Occipital lobe (tissue), 2 donors: ENCODE results near the gene NUP210. TPM values are rescaled to one million over a fixed set of nuclear protein-coding genes. Genes with fewer than 3 reads are reported as not detected.

Experiments
- DNase-seq: peaks from one replicate; lab custom pipeline; 2025; lab: John Stamatoyannopoulos, UW
- total RNA-seq: library from RNA; depleted of rRNA; stranded (reverse); fragments of >200 nt; gene quantifications from one replicate; pipeline ENCODE4 v1.2.3, GENCODE V29; 2014

The NUP210 gene
- total RNA-seq, 1 donor from 2014 or later = 7.5 TPM

DNA sequence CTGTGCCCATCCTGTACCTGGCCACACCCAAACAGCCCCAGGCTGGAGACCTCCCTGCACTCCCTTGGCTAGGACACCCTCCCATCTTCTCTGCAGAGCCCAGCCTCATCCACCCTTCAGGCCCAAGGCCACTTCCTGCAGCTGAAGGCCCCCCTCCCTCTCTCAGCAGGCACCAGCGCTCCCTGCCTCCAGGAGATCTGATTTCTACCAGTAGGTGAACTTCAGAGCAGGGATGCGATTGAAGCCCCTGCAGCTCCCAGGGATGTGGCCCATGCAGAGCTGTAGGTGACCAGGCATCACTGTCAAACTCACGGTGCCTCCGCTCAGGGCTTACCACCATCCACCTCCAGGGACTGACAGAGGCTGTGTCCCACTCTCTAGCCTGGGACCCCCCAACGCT, 96.3 kb downstream of the NUP210 start:
- DNase-seq = no peak

DNA sequence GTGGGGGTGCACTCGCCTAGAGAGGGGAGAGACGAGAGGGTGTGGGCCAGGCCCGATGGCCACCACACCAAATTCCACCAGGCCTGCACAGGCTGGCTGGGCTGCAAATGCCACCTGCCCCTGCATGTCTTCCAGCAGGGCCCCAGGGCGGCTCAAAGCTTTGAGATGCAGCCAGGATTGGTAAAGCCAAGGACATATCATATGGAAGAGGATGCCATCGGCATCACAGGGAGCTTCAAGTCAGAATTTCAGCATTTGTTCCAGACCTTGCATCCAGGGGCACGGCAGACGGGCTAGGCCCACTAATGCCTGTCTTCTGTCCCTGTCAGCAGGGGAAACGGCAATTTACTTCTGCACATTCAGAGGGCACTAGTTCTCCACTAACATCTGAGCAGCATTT, 97.8 kb downstream of the NUP210 start:
- DNase-seq = no peak

GRCh38 chr3:13319564-13320220, 100.4 kb downstream of the NUP210 start:
- DNase-seq = no peak

DNA sequence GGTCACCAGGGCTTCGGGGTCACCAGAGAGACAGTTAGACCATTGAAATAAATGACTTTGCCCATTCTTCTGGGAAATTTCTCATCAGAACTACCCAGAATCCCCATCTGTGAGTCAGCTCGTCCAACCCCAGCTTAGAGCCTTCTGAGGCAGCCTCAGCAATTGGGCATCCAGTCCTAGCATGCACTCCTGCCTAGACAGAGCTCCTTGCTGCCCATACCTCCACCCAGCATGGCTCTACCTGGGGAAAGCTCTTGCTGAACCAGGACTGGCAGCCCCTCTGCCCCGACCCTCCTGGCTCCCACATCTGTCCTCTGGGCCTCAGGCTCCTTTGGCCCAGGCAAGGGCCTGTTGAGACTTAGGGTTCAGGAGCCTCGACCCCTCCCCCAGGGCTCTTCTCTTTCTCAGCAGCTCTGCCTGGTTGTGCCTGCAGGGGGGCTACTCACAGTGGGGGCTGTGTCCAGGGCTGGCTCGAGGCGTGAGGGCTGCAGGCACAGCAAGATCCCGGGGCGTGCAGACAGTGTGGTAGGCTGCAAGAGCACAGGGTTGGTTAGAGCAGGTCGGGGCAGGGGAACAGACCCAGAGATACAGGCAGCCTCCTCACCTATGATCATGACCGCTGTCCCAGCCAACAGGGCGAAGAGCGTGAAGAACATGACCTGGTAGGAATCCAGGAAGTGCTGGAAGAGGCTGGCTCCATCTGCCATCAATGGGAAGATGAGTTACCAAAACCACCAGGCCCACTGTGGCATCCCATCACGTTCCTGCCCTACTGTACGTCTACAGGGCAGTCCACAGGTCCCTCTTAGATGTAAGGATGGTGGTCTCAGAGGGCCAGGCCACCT, 101.3 kb downstream of the NUP210 start:
- no peak for DNase-seq

DNA sequence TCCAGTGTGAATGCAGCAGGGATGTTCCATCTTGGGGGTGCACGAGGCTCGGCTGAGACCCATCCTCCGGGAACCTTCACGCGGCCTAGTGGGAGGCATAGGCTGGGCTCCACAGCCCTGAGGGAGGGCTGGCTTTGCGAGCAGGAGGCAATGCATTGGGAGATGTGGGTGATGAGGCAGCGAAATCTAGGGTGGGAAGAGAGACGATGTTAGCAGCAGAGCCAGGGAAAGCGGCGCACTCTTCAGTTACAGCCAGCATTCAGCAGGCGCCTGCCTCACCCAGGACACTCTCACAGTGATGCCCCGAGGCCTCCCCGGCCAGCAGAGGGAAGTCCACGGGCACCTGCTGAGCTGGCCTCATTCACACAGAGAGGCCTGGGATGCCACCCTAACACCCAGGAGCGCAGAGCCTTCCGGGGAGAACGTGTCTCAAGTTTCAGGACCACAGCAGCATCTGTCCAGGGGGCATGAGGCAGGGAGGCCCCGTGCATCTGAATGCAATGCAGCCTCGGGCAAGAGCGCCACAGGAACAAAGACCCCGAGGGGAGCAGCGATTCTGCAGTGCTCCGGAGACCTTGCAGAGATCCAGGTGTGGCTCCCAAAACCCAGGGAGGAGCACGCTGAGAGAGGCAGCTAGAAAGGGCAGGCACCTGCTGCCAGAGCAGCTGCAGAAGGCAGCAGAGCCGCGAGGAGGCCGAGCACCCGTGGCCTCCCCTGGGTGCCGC, 102.4 kb downstream of the NUP210 start:
- DNase-seq = no peak

DNA sequence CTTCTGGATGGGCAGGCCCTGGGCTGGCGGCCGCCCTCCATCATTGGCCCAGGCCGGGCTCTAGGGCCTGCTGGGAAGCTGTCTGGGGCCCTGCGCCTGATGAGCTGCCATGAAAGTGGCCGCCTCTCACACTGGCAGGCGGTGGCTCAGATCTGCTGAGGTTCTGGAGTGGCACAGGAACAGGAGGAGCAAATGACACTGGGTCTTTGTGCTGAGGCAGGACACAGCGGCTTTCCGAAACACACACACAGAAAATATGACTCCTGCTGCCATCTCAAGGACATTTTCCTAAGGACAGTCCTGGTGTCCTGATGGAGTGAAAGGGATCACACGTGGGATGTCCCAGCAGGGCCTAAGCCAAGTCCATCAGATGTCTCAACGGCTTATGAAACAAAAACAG, 103.5 kb downstream of the NUP210 start:
- peak; percentile 29 for DNase-seq

- no peak for DNase-seq
These were observed 105.2 kb downstream of the NUP210 start for GRCh38 chr3:13314877-13315276.

- DNase-seq = no peak
These were observed 106.3 kb downstream of the NUP210 start for GRCh38 chr3:13313813-13314212.

DNA sequence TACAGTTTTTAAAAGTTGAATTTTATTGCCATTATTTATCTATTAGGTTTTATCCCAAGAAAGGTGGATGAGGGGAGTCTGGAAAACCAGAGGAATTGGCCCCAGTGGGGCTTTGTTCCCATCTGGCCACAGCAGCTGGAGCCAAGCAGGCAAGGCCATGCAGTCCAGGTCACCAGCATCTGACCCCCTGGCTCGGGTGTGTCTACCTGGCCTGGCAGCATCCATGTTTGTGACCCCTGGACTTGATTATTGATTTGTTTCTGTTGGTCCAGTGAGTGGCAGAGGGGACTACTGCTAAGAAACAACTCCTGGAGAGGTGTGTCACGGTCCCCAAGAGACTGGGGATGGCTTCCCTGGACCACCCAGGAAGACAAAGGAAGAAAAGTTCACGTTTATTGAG, 111.1 kb downstream of the NUP210 start:
- no peak for DNase-seq

DNA sequence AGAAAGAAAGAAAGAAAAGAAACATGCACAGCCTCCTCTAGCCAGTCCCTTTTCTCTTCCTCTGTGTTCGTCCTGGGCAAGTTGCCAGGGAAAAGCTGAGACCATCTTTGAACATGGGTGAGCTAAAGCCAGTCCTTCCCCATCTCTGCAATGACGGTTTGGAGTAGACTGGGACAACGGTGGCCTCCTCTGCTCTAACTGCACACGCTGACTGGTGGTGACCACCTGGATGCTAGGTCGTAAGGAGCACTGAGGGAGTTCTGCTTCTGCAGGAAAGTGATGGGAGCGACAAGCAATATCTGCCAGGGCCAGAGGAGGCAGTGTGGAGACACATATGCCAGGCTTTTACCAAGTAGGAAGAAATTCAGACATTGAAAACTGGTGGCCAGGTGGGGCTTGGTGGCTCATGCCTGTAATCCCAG, 111.7 kb downstream of the NUP210 start:
- peak; percentile 28 for DNase-seq

- DNase-seq = no peak
These were observed 113.1 kb downstream of the NUP210 start for GRCh38 chr3:13307041-13307440.

DNA sequence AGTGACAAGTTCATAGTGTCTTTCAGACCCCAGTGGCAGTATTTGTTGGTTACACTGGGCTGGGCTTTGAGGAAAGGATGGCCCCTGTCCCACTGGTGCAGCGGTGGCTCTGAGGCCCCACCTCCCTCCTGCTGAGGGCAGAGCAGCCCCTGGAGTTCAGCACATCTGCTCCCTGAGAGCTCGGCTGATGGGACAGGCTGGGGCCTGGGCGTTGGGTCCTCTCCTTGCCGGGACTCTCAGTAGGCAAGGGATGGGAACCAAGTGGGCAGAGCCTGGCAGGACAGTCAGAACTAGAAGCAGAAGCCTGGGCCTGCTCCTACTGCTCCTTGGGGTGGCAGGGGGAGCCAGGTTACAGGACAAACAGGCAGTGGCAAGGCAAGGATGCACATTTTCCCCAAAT, 114.5 kb downstream of the NUP210 start:
- DNase-seq = no peak

- no peak for DNase-seq
These were observed 116.7 kb downstream of the NUP210 start for GRCh38 chr3:13303410-13303809.

DNA sequence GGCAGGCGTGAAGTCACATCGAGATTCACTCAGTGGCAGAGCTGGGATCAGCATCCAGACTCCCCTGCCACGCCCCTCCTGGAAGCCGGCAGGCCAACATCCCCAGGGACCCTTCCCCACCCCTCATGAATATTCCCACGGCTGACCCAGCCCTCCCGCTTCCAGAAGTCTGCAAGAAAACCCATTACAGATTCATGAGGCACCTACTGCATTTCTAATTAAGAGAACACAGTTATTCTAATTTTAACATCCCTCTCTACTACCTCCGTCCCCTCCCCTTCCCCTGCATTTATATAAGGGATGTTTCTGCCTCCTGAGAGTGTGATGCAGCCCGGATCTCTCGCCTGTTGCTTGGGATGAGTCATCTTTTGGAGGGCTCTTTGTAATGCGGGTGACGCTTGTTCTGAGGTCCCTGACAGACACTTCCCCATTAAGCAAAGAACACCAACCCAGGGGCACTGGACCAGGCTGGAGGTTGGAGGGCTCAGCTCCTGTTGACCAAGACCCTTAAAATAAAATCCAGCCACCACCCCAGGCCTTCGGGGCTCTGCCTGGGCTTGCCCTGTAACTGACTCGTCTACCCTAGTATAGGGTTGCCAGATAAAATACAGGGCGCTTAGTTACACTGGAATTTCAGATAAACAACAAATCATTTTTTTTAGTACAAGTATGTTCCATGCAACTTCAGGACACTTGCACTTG, 118.7 kb downstream of the NUP210 start:
- peak; percentile 46 for DNase-seq

DNA sequence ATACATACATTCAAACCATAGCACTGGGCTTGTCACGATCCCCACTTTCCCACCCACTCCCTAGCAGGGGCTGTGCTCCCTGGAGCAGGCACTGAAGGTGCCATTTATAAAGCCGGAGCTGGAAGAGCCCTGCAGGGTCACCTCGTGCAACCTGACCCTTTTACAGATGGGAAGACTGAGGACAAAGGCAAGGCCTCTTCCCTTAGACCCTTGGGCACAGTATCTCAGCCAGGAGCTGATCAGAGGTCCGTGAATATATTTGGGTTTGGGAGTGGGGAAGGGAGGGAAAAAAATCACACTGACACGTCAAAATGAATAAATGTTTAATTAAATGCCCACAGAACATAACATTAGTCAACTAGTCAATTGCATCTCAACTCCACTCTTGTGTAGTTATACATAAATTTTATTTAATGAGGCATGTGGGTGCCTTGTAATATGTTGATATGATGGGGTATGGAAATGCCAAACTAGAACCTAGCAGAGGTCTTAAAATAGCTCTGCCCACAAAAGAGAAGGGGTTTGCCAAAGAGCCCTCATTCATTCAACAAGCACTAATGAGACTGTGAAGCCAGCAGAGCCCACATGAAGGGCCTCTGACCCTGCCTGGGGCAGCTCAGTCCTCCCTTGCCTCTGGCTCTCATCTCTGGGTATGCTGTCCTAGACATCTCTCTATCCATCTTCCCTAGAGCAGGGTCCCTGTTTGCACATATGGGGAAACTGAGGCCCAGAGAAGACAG, 119.4 kb downstream of the NUP210 start:
- no peak for DNase-seq

- no peak for DNase-seq
These were observed 120.5 kb downstream of the NUP210 start for GRCh38 chr3:13299531-13300155.

DNA sequence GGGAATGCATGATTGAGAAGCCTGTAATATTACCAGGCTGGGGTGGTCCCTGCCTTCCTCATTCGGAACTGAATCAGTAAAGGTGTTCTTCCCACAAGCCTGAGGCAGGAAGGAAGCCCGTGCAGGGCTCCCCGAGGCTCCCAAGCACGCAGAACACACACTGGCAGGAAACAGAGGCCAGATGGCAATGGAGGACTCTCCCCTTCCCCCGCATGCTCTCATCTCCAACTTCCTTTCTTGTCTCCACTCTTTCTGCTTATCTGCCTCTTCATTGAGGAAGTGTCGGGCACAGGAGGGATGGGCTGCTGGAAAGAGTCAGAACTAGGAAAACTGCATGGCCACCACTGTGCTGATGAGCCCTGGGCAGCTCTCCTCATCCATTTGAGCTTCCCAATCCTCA, 123.5 kb downstream of the NUP210 start:
- no peak for DNase-seq

DNA sequence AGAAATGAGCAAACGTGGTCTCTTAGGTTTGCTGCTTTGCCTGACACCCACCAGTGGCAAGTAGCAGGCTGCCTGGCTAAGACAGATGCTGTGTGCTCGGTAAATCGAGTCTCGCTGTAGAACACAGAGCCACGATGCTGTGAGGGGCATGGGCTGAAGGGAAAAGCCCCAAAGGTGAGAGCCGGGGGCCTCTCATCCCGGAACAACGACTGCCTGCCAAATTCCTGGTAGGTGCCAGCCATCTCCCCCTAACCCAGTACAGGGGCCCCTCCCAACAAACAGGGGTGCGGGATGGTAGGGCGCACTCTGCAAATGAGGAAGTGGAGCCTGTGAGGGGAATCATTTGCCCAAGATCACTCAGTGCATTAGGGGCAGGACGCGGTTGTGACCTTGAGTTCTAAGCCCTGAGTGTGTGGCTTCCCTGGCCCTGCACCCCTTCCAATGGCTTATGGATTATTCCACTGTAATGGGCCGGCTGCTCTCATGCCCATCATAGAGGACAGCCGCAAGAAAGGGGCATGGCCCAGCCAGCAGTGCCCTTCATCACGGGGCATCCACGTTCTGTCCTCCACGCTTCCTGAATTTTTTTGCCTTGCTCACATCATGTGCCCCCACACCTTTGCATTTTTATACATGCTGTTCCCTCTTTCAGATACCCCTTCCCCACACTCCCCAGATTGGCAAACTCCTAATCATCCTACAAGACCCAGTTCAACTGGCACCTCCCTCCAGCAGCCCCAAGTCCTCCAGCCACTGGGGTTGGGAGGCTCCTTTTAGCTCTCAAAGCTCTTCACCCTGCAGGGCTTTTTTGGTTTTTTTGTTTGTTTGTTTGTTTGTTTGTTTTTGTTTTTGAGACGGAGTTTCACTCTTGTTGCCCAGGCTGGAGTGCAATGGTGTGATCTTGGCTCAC, 125.4 kb downstream of the NUP210 start:
- DNase-seq = no peak

DNA sequence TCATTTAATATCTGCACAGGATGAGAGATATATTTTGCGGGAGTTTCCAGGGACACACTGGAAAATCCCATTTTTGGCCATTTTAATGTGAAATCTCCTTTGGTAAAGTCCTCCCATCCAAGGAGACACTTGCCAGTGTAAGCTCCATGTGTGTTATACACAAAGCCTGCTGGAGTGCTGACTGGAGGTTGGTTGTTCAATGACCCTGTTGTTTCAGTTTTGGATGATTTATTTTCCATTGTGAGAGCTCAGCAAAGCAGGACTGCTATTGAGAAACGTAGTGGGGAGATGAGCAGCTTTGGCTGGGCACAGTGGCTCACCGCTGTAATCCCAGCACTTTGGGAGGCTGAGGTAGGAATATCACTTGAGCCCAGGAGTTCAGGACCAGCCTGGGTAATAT, 127.7 kb downstream of the NUP210 start:
- no peak for DNase-seq
